Neural progenitor cell (in vitro differentiated cells): ENCODE measurements around the gene CLEC4G.

Source experiments
- EZH2 ChIP-seq: fragments of 200-600 bp; sonication (generic); IDR thresholded peaks from 2 replicates; pipeline ENCODE4 v1.6.1; 2017; ENCODE audit warnings: antibody characterized with exemption, mild to moderate bottlenecking, moderate library complexity
- EZH2phosphoT487 ChIP-seq: fragments of 200-600 bp; sonication (generic); IDR thresholded peaks from 2 replicates; pipeline ENCODE4 v1.6.1; 2017; ENCODE audit warnings: antibody characterized with exemption
- TF ChIP-seq, protein P1 (sequence below): fragments of 200-600 bp; sonication (generic); IDR thresholded peaks from 2 replicates; pipeline ENCODE4 v1.5.1; 2017; ENCODE audit warnings: antibody characterized with exemption, mild to moderate bottlenecking

DNA sequence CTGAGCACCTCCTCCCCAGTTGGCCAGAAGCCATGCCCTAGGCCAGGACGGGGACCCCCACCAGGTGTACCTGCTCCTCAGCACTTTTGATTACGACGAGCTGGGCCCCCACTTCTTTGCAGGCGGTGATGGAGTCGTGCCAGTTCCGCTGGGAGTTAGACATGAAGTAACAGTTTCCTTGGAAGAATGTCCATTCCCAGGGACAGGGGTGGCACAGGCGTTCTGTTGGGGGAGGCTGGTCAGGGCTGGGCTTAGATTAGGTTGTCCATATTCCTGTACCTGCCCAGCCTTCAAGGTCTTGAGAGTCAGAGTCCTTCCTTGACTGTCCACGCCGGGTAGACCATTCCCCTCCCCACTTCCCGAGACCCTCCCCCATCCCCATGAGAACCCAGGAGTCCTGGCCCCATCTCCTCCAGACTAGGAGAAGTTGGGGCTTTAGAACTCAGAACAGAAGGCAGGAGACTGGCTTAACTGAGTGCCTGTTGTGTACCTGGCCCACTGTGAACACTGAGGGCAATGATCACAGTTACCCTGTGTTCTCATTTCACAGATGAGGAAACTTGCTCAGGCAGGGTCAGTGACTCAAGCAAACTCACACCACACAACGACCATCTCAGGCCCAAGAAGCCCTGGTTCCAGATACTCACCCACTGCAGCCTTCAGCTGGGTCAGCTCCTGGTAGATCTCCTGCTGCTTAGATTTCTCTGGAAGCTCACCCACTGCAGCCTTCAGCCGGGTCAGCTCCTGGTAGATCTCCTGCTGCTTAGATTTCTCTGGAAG lies 13.2 kb upstream of the CLEC4G start:
- TF ChIP-seq, protein P1, sequence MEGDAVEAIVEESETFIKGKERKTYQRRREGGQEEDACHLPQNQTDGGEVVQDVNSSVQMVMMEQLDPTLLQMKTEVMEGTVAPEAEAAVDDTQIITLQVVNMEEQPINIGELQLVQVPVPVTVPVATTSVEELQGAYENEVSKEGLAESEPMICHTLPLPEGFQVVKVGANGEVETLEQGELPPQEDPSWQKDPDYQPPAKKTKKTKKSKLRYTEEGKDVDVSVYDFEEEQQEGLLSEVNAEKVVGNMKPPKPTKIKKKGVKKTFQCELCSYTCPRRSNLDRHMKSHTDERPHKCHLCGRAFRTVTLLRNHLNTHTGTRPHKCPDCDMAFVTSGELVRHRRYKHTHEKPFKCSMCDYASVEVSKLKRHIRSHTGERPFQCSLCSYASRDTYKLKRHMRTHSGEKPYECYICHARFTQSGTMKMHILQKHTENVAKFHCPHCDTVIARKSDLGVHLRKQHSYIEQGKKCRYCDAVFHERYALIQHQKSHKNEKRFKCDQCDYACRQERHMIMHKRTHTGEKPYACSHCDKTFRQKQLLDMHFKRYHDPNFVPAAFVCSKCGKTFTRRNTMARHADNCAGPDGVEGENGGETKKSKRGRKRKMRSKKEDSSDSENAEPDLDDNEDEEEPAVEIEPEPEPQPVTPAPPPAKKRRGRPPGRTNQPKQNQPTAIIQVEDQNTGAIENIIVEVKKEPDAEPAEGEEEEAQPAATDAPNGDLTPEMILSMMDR, result no peak
- no peak for TF ChIP-seq EZH2
- no peak for TF ChIP-seq EZH2phosphoT487
